SKM-1 (cell line): ENCODE measurements around the gene ADPRHL1.
A peak's percentile ranks its signal among the peaks of the same experiment; 100 is the strongest.
"Not testable (repeated sequence)": the region's sequence is repeated elsewhere in the genome, so short reads cannot be mapped to it uniquely, and the experiment has no call there.

ENCODE experiments used
- DNase-seq: peaks from one replicate; lab custom pipeline; 2025; ENCODE audit not compliant: unreplicated experiment; lab: John Stamatoyannopoulos, UW

The ADPRHL1 gene

DNA sequence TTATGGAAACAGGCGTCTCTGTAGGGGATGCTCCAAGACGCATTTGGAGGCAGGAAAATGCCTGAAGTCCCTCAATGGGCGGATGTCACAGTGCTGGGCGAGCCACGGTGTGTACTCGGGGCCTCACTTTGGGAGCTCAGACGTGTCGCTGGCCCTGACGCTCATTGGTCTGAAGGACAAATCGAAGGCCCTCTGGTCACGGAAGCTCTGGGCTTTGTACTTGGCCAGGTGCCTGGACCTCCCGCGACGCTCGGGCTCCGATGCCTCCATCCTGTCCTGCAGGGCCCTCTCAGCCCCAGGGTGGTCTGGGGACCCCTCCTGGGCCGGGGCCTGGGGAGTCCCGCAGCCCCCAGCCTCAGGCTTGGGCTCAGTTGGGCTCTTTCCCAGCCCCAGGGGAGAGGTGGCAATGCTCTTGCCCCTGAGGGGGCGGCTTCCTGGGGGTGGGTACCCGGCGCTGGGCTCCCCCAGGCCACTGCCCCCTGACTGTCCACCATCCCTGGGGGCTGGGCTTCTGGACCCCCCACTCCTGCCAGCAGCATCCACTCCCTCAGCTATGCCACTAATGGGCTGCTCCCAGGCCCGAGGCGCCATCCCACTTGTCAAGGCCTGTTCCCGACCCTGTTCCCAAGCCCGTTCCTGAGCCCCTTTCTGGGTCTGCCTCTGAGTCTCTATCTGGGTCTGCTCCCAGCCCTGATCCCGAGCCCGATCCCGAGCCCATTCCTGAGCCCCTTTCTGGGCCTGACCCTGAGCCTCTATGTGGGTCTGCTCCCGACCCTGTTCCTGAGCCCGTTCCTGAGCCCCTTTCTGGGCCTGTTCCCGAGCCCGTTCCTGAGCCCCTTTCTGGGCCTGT is 49.8 kb downstream of the ADPRHL1 start:
- no peak for DNase-seq

GRCh38 chr13:113402471-113403254 is 50.6 kb downstream of the ADPRHL1 start:
- DNase-seq: no peak

GRCh38 chr13:113401452-113402415 is 51.6 kb downstream of the ADPRHL1 start:
- DNase-seq: no peak

- no peak for DNase-seq
These were observed 52.5 kb downstream of the ADPRHL1 start for GRCh38 chr13:113400621-113401451.

GRCh38 chr13:113399755-113400149 is 53.5 kb downstream of the ADPRHL1 start:
- no peak for DNase-seq

GRCh38 chr13:113398963-113399754 is 54.1 kb downstream of the ADPRHL1 start:
- no peak for DNase-seq

DNA sequence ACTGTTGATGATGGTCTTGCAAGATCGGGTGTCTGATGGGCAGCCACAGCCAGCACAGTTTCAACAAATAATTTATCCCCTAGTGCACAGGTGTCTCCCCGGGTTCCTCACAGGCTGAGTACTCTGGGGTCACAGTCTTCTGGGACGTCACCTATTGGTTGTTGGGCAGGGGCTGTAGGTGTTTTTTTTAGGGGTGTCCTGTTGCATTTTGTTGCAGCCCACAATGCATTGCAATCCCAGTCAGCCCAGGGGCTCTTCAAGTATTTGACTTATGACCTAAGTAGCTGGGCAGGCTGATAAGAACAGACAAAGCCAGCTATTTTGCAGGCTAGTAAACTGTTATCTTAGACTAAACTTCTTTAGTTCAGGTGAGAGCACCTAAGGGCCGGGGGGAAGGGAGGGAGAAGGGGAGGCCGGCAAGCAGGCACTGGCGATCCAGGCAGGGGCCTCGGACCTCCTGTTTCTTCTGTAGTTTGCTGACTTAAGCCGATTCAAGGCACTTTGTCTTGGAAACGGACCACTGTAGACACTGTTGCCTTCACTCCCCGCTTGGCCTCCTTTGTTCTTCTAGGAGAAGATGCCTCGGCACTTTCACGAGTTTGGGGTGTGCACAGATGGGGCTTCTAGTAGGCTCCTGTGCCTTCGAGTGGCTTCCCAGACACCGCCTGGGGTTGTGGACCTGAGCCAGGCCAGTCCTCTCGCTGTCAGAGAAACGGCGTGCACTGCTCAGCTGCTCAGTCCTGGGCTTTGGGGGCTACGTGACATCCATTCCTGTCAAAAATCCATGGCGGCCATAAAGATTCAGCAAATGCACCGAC is 55.5 kb downstream of the ADPRHL1 start:
- no peak for DNase-seq

GRCh38 chr13:113394339-113394640 is 59.0 kb downstream of the ADPRHL1 start:
- no peak for DNase-seq

DNA sequence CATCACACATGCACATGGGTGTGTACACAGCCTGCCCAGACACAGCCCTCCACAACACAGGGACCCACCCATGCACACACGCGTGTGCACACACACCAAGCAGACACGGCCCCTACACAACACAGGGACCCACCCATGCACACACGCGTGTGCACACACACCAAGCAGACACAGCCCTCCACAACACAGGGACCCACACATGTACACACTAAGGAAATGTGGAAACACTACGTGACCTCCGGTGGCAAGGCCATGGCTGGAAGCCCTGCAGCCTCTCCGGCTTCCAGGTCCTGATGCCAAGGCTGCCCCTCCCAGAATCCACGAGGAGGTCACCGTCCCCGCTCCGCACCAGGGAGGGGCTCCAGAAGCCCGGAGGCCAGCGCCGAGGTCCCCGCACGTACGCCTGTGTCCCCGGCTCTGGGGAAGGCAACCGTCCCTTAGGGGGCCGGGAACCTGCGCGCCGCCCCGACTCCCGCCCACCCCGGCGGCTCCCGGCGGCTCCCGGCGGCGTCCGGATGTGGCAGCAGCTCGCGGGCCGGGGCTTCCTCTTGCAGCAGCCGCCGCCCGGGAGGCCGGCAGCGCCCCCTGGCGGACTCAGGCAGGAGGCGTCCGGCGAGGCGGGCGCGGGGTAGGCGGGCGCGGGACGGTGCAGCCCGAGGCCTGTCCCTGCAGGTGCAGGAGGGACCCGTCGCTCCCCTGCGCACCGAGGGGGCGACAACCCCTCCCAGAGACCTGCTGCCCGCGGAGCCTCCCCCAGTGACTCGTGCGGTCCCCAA is 59.5 kb downstream of the ADPRHL1 start:
- DNase-seq: peak; percentile 38

- DNase-seq: no peak
These were observed 60.1 kb downstream of the ADPRHL1 start for GRCh38 chr13:113393226-113393562.

DNA sequence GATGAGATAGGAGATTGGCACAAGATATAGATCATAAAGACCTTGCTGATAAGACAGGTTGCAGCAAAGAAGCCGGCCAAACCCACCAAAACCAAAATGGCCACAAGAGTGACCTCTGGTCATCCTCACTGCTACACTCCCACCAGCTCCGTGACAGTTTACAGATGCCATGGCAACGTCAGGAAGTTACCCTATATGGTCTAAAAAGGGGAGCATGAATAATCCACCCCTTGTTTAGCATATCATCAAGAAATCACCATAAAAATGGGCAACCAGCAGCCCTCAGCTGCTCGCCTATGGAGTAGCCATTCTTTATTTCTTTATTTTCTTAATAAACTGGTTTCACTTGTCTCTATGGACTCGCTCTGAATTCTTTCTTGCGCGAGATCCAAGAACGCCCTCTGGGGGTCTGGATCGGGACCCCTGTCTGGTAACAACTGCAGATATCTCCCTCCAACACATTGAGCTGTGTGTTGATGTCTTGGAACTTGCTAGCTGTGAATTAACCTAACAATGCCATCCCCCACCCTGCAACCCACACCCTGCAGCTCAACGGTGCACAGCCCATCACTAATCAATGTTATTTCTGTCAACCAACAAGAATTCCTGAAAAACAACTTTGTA is 62.3 kb downstream of the ADPRHL1 start:
- no peak for DNase-seq

DNA sequence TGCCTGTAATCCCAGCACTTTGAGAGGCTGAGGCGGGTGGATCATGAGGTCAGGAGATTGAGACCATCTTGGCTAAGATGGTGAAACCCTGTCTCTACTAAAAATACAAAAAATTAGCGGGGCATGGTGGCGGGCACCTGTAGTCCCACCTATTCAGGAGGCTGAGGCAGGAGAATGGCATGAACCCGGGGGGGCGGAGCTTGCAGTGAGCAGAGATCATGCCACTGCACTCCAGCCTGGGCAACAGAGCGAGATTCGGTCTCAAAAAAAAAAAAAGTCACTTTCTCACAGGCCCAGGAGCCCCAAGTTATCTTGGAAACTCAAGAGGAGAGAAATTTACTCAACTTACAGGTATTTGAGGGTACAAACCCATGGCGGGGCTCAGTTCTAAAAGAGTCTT is 63.7 kb downstream of the ADPRHL1 start:
- not testable (repeated sequence) for DNase-seq

DNA sequence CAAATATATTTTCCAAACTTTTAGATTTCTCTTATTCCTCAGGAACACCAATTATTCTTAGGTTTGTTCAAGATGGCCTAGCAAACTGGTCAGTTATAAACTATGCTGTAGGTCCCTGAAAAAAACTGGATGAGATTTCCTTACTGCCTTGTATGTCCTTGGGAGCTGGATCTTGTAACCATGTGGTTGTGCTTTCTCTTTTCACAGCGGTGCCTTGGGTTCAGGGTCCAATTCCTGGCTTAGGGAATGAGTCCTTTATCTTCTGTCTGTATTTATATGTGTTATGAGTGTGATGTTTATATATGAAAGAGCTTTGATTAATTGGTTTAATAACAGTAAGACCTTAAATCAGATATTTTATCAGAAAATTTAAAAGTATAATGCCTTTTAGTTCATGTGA is 65.9 kb downstream of the ADPRHL1 start:
- no peak for DNase-seq

- no peak for DNase-seq
These were observed 70.2 kb downstream of the ADPRHL1 start for GRCh38 chr13:113383089-113383488.

- DNase-seq: not testable (repeated sequence)
These were observed 70.7 kb downstream of the ADPRHL1 start for GRCh38 chr13:113382542-113382941.

- no peak for DNase-seq
These were observed 74.5 kb downstream of the ADPRHL1 start for GRCh38 chr13:113378825-113379224.

DNA sequence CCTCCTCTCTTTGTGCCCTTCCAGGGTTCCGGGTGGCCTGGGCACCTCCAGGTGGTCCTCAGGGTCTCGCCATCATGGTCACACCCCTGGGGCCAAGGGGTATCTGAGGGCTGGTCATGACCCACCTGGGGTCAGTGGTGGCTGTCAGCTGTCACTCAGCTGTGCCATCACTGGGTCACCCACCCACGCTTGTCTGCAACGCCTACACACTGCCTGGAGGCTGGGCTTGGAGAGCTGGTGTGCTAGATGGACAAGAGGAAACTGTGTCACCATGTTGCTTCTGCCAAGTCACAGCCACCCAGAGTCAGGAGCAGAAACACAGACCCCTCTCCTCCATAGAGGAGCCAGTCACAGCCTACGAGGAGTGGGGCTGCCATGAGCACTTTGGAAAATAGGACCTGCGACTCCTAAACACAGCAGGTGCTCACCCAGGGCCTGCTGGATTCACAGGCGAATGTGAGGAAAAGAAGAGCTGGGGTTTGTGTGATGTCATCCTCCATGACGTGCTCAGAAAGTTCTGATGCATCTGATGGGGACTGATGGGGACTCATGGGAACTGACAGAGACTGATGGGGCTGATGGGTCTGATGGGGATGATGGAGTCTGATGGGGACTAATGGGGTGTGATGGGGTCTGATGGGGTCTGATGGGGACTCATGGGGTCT is 78.6 kb downstream of the ADPRHL1 start:
- no peak for DNase-seq
